BLaER1 (cell line): ENCODE measurements around the gene SEMA4D.

Experiments used
- H3K27ac ChIP-seq: shearing (Covaris generic); formaldehyde crosslinking; 2 replicates; pipeline ENCODE4 v1.8.1; 2022
- H3K27me3 ChIP-seq: shearing (Covaris generic); formaldehyde crosslinking; 2 replicates; pipeline ENCODE4 v1.8.1; 2022
- H3K36me3 ChIP-seq: shearing (Covaris generic); formaldehyde crosslinking; 2 replicates; pipeline ENCODE4 v1.8.1; 2022
- H3K4me1 ChIP-seq: shearing (Covaris generic); formaldehyde crosslinking; 2 replicates; pipeline ENCODE4 v1.8.1; 2022
- H3K4me2 ChIP-seq: shearing (Covaris generic); formaldehyde crosslinking; 2 replicates; pipeline ENCODE4 v1.8.1; 2022
- H3K4me3 ChIP-seq: shearing (Covaris generic); formaldehyde crosslinking; 2 replicates; pipeline ENCODE4 v1.8.1; 2022
- H3K9ac ChIP-seq: shearing (Covaris generic); formaldehyde crosslinking; 2 replicates; pipeline ENCODE4 v1.8.1; 2022
- H3K9me3 ChIP-seq: shearing (Covaris generic); formaldehyde crosslinking; 2 replicates; pipeline ENCODE4 v1.8.1; 2022
- H4K20me1 ChIP-seq: shearing (Covaris generic); formaldehyde crosslinking; 2 replicates; pipeline ENCODE4 v1.8.1; 2022
- Cebpa-rat ChIP-seq: shearing (Covaris generic); IDR thresholded peaks from 2 replicates; pipeline ENCODE4 v1.8.1; 2022

SEMA4D gene

DNA sequence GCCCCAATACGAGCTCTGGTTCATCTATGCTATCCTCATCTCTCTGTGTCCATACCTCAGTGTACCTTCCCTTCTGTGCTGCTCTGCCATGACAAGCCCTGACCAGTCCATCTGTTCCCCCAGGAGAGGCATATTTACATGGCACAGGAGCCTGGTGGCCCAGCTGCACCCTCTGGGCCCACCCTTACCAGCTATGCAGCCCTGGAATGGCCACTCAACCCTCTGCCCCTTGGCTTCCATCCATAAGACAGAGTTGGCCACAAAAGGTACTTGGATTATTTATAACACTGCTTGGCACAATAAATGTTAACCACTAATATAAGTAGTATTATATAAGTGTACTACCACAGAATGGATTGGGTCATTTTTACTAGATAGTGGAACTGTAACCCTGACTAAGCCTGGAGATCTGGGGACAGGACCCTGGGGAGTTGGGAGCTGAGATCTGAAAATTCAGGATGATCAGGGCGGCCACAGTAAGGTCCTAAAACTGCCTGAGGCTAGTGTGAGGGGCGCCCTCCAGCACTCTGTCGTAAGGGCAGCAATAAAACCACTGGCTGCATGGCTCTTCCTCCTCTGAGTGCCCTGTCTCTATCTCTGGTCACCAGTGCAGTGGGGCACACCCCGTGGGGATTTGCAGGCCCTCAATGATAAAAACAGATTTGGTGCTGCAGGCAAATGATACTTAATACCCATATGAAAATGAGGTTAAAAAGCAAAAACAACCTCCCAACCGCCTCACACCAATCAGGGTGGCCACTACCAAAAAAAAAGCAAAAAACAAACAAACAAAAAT, 65.8 kb downstream of the SEMA4D start:
- Histone ChIP-seq H3K27ac (no peak overlapping the region), H3K27me3 (no peaks in the 10 kb centered on the region), H3K4me3 (no peak overlapping the region), H3K9me3 (no peaks in the 10 kb centered on the region), H3K9ac (no peak overlapping the region), H3K4me1 (peaks cover 91% of the 10 kb centered on the region), H3K4me2 (peak overlapping the region; percentile 41), H4K20me1 (peaks cover 100% of the 10 kb centered on the region), H3K36me3 (peaks cover 58% of the 10 kb centered on the region)
- TF ChIP-seq Cebpa-rat, result no peak

DNA sequence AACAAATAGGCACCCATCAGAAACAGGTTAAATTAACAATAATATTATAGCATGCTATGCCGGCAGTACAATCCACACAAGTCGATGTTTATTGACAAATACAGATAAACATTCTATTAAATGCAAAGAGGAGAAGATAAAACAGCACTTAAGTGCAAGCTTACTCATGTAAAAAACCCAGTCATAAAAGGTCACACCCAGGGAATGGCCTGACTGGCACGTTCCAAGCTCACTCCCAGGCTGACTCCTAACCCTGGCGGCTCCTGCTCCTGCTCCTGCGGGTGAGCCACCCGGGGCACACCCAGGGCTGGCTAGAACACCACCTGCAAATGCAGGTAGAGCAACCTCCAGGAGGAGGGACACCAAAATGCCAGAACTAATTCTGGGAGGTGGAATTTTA, 66.9 kb downstream of the SEMA4D start:
- Histone ChIP-seq H4K20me1 (peaks cover 100% of the 10 kb centered on the region), H3K4me1 (peaks cover 91% of the 10 kb centered on the region)
- TF ChIP-seq Cebpa-rat, result no peak

GRCh38 chr9:89428901-89429890, 68.7 kb downstream of the SEMA4D start:
- no peaks in the 10 kb centered on the region for H3K27me3 ChIP-seq
- no peak overlapping the region for H3K9ac ChIP-seq
- H3K36me3 ChIP-seq, result peaks cover 48% of the 10 kb centered on the region
- H3K4me1 ChIP-seq, result peaks cover 96% of the 10 kb centered on the region
- H3K27ac ChIP-seq, result peak overlapping the region; percentile 47
- H3K9me3 ChIP-seq, result no peaks in the 10 kb centered on the region
- no peak overlapping the region for H3K4me3 ChIP-seq
- H3K4me2 ChIP-seq, result peak overlapping the region; percentile 90
- TF ChIP-seq Cebpa-rat, result no peak
- H4K20me1 ChIP-seq, result peaks cover 100% of the 10 kb centered on the region

More for the DNA sequence above, 66.9 kb downstream of the SEMA4D start:
- no peak overlapping the region for H3K9ac ChIP-seq
- no peaks in the 10 kb centered on the region for H3K27me3 ChIP-seq
- H3K36me3 ChIP-seq, result peaks cover 54% of the 10 kb centered on the region
- no peak overlapping the region for H3K4me3 ChIP-seq
- no peaks in the 10 kb centered on the region for H3K9me3 ChIP-seq
- no peak overlapping the region for H3K4me2 ChIP-seq
- H3K27ac ChIP-seq, result no peak overlapping the region

DNA sequence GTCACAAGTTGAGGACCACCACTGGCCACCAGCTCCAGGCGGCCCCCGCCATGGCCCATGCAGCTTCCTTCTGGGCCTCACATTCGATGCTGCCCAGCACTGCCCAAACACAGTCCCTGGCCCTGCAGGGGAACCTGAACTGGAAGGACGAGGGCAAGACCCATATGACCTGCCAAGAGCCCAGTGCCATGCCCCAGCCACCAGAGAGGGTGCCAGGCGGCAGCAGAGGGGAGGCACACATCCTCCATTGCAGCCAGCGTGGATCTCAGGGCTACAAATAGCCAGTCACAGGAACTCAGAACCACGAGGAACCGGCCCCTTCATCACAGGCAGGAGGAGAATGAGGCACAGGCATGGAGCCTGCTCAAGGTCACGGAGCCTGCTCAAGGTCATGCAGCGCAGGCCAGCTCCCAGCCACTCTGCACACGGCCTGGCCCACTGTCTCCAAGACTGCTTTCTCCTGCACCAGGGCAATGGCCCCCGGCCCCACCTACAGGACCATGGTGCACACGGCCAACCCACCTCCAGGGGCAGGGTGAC, 69.6 kb downstream of the SEMA4D start:
- H3K27me3 ChIP-seq, result no peaks in the 10 kb centered on the region
- peak overlapping the region; percentile 90 for H3K4me2 ChIP-seq
- H3K4me3 ChIP-seq, result no peak overlapping the region
- H3K9me3 ChIP-seq, result no peaks in the 10 kb centered on the region
- peaks cover 42% of the 10 kb centered on the region; the same call in 1 of the 2 replicates for H3K36me3 ChIP-seq
- no peak overlapping the region for H3K27ac ChIP-seq
- TF ChIP-seq Cebpa-rat, result no peak
- peaks cover 100% of the 10 kb centered on the region for H4K20me1 ChIP-seq
- no peak overlapping the region for H3K9ac ChIP-seq
- H3K4me1 ChIP-seq, result peaks cover 87% of the 10 kb centered on the region

DNA sequence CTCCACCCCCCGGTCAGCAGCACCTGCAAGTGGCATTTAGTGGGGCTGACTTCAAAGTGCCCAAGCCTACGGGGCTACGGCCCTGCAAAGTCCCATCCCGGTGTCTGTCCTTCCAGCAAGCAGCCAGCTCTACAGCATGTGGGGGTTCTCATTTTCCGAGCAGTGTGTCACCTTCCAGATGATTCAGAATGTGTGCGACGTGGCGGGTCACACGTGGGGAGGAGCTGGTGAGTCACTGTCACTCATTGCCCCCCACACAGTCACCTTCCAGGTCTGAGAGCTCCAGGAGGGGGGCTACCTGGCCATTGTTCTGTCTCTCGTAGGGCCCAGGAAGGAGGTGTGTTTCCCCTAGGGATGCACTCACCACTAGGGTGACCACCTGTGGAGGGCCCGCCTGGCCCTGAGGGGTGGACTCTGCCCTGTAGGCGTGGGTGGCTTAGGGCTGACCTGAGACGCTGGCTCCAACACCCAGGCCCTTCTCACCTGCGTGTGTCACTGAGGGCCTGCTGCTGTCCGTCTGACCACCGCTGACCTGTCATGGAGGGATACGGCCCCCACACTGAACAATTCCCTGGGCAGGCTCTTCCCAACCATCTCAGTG, 70.2 kb downstream of the SEMA4D start:
- TF ChIP-seq Cebpa-rat, result no peak
- peak overlapping the region; percentile 90 for H3K4me2 ChIP-seq
- H3K27ac ChIP-seq, result peak overlapping the region; percentile 76; the same call in 1 of the 2 replicates
- peaks cover 82% of the 10 kb centered on the region for H3K4me1 ChIP-seq
- peaks cover 100% of the 10 kb centered on the region for H4K20me1 ChIP-seq
- no peak overlapping the region for H3K9ac ChIP-seq
- peaks cover 36% of the 10 kb centered on the region; the same call in 1 of the 2 replicates for H3K36me3 ChIP-seq
- no peak overlapping the region for H3K4me3 ChIP-seq
- no peaks in the 10 kb centered on the region for H3K27me3 ChIP-seq
- no peaks in the 10 kb centered on the region for H3K9me3 ChIP-seq

- Histone ChIP-seq H3K27ac (peak overlapping the region; percentile 76), H3K4me3 (peak overlapping the region; percentile 37), H3K4me1 (peaks cover 70% of the 10 kb centered on the region), H3K27me3 (no peaks in the 10 kb centered on the region), H4K20me1 (peaks cover 100% of the 10 kb centered on the region), H3K36me3 (peaks cover 37% of the 10 kb centered on the region), H3K9ac (peak overlapping the region; percentile 63; the same call in 1 of the 2 replicates), H3K9me3 (no peaks in the 10 kb centered on the region), H3K4me2 (peak overlapping the region; percentile 90)
- no peak for TF ChIP-seq Cebpa-rat
Observed at GRCh38 chr9:89426384-89426961, 71.4 kb downstream of the SEMA4D start.

GRCh38 chr9:89425921-89426383, 72.0 kb downstream of the SEMA4D start:
- Histone ChIP-seq H3K27ac (peak overlapping the region; percentile 76), H4K20me1 (peaks cover 100% of the 10 kb centered on the region), H3K9ac (peak overlapping the region; percentile 63; the same call in 1 of the 2 replicates), H3K9me3 (no peaks in the 10 kb centered on the region), H3K4me2 (peak overlapping the region; percentile 90), H3K4me1 (peaks cover 70% of the 10 kb centered on the region), H3K4me3 (peak overlapping the region; percentile 37), H3K27me3 (no peaks in the 10 kb centered on the region), H3K36me3 (peaks cover 41% of the 10 kb centered on the region)
- no peak for TF ChIP-seq Cebpa-rat

DNA sequence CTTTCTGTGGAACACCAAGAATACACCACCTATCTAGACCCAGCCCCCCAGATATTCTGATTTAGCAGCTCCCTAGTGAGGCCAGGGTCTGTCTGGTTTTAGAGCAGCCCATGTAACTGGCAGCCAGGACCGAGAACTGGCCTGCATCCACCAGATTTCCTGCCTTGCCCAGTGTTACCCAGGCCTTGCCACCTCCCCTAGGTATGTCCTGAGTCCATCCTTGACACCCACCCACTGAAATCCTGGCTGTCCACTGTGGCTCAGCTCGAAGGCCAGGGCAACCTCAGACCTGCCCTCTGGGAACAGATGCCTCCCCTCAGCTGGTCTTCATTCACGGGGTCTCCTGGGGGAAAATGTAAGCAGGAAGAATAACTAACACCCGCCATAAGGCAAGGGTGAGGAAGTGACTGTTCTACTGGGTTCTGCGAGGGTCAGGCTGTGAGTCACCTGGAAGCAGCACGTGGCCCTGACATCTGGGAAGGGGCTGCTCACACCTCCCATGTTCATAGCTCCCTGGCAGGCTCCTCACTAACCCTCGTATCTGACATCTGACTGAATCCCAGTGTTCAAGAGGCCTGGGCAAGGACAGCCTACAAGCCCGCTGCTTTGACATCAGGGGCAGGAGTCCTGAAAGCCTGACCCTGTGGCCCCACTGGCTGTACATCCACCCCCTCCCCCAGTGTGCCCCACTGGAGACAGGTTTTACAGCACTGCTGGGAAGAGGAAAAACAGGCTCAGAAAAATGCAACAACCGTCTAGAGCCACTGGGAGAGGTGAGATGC, 72.7 kb downstream of the SEMA4D start:
- Histone ChIP-seq H3K9me3 (no peaks in the 10 kb centered on the region), H3K27me3 (no peaks in the 10 kb centered on the region), H3K27ac (peak overlapping the region; percentile 76), H3K36me3 (peaks cover 44% of the 10 kb centered on the region), H3K9ac (peak overlapping the region; percentile 63; the same call in 1 of the 2 replicates), H3K4me3 (no peak overlapping the region), H3K4me2 (peak overlapping the region; percentile 90), H4K20me1 (peaks cover 100% of the 10 kb centered on the region), H3K4me1 (peaks cover 71% of the 10 kb centered on the region)
- no peak for TF ChIP-seq Cebpa-rat
